HG03095 (cell line): Measurements from ENCODE around the gene SOCS7.

Source experiments
- ATAC-seq: cut with Tn5 transposase; IDR thresholded peaks from one replicate; pipeline ENCODE4 v1.9.1; 2021; ENCODE audit warnings: moderate library complexity; ENCODE audit not compliant: unreplicated experiment

The SOCS7 gene

GRCh38 chr17:38418693-38419507, 67.3 kb downstream of the SOCS7 start:
- ATAC-seq, result no peak

- no peak for ATAC-seq
These were observed 67.9 kb downstream of the SOCS7 start for GRCh38 chr17:38419508-38419981.

GRCh38 chr17:38420518-38420917, 68.9 kb downstream of the SOCS7 start:
- no peak for ATAC-seq

GRCh38 chr17:38421171-38421841, 69.7 kb downstream of the SOCS7 start:
- no peak for ATAC-seq

- no peak for ATAC-seq
These were observed 70.5 kb downstream of the SOCS7 start for GRCh38 chr17:38421871-38422827.

GRCh38 chr17:38424297-38424972, 72.8 kb downstream of the SOCS7 start:
- ATAC-seq, result no peak

GRCh38 chr17:38425031-38425430, 73.4 kb downstream of the SOCS7 start:
- ATAC-seq, result no peak

- no peak for ATAC-seq
These were observed 74.1 kb downstream of the SOCS7 start for GRCh38 chr17:38425744-38426143.

GRCh38 chr17:38426441-38426840, 74.8 kb downstream of the SOCS7 start:
- ATAC-seq, result no peak

- no peak for ATAC-seq
These were observed 75.7 kb downstream of the SOCS7 start for GRCh38 chr17:38427160-38427949.

- ATAC-seq, result no peak
These were observed 76.5 kb downstream of the SOCS7 start, which contains the start of gene ARHGAP23 for GRCh38 chr17:38428112-38428642. Gene ARHGAP23 (plus strand): TSS chr17:38428464. CDS start chr17:38428486, 22 bp downstream.

GRCh38 chr17:38428643-38429371, 77.2 kb downstream of the SOCS7 start:
- no peak for ATAC-seq

GRCh38 chr17:38429476-38430100, 77.9 kb downstream of the SOCS7 start:
- ATAC-seq, result no peak

GRCh38 chr17:38430316-38430715, 78.7 kb downstream of the SOCS7 start:
- no peak for ATAC-seq

- ATAC-seq, result no peak
These were observed 79.2 kb downstream of the SOCS7 start for GRCh38 chr17:38430822-38431221.

- ATAC-seq, result no peak
These were observed 79.9 kb downstream of the SOCS7 start for GRCh38 chr17:38431346-38432145.

GRCh38 chr17:38434178-38434665, 82.6 kb downstream of the SOCS7 start:
- no peak for ATAC-seq
